GM12878 (cell line): Measurements from ENCODE around the gene TYSND1.

ENCODE experiments used
- BCLAF1 ChIP-seq: fragments of 450-650 bp; IDR thresholded peaks from 2 replicates; pipeline ENCODE4 v1.6.1; 2017; ENCODE audit warnings: antibody characterized with exemption, mild to moderate bottlenecking, moderate library complexity
- CTCF ChIP-seq, 3 experiments: IDR thresholded peaks in 2 of 3; conservative IDR thresholded peaks in 1 of 3; 2 replicates each; pipeline ENCODE4 v1.5.1; 2011; ENCODE audit warnings: low read depth in 3 of 3, low read length in 3 of 3, mild to moderate bottlenecking in 3 of 3, control low read depth in 2 of 3, moderate library complexity in 2 of 3, inconsistent platforms in 1 of 3, mixed read lengths in 1 of 3; ENCODE audit not compliant: control insufficient read depth in 2 of 3, insufficient read depth in 1 of 3; ENCODE audit errors: extremely low read depth in 1 of 3
- NR2C2 ChIP-seq: IDR thresholded peaks from 2 replicates; pipeline ENCODE4 v1.6.1; 2011; ENCODE audit warnings: borderline replicate concordance, low read depth; ENCODE audit not compliant: control insufficient read depth, insufficient read length
- POLR2A ChIP-seq: IDR thresholded peaks from 2 replicates; pipeline ENCODE4 v1.6.1; 2011; ENCODE audit warnings: low read depth, mild to moderate bottlenecking, low read length
- POLR2AphosphoS5 ChIP-seq: IDR thresholded peaks from 2 replicates; pipeline ENCODE4 v1.6.1; 2011; ENCODE audit warnings: mild to moderate bottlenecking, low read length, inconsistent platforms
- RAD21 ChIP-seq: IDR thresholded peaks from 2 replicates; pipeline ENCODE4 v1.6.1; 2011; ENCODE audit warnings: mild to moderate bottlenecking, low read depth, low read length, moderate library complexity; ENCODE audit not compliant: insufficient read depth
- SMC3 ChIP-seq: IDR thresholded peaks from 2 replicates; pipeline ENCODE4 v1.6.1; 2011; ENCODE audit warnings: low read length, improper control_type of control experiment, borderline replicate concordance
- YY1 ChIP-seq: IDR thresholded peaks from 2 replicates; pipeline ENCODE4 v1.6.1; 2011; ENCODE audit warnings: low read depth, mild to moderate bottlenecking, low read length
- ZBTB33 ChIP-seq: fragments of 450-650 bp; IDR thresholded peaks from 2 replicates; pipeline ENCODE4 v1.6.1; 2017; ENCODE audit warnings: mild to moderate bottlenecking

GRCh38 chr10:70140297-70140696 is 6.2 kb downstream of the TYSND1 start:
- TF ChIP-seq CTCF (IDR thresholded peaks at IDR 0.05 in 2 of 3, conservative IDR thresholded peaks at IDR 0.05 in 1 of 3; ENCODE audit: control insufficient read depth in 2 of 3, extremely low read depth in 1 of 3, insufficient read depth in 1 of 3, low read depth in 3 of 3, low read length in 3 of 3) (no peak), ZBTB33 (no peak), YY1 (no peak), SMC3 (no peak), RAD21 (no peak), BCLAF1 (no peak), NR2C2 (no peak), POLR2A (no peak), POLR2AphosphoS5 (no peak)
